ENCODE data around the gene RBM12.

RBM12 gene

DNA sequence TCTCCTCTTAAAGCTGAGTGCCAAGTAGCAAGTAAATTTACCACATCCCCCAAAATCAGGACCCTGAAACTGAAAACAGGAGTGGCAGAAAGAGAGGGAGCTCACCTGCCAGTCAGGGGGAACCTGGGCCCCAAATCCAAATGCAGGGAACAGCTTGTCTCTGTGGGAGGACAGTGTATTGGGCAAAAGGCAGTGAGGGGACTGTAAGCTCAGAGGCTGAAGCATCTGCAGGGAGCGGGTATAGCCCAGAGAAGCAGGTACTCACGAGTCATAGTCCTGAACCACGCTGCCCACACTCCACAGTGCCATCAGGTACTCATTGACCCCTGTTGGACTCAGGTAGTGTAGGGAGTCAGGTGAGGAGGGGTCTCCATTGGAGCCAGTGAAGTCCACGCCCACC lies 34.1 kb downstream of the RBM12 start:
- TF ChIP-seq POLR2AphosphoS5 (IDR thresholded peaks at IDR 0.05; ENCODE audit: low read depth, low read length) (no peak), SIN3A (IDR thresholded peaks at IDR 0.05; ENCODE audit: borderline replicate concordance, insufficient read depth, low read length) (no peak), TAF1 (IDR thresholded peaks at IDR 0.05; ENCODE audit: borderline replicate concordance, insufficient read depth, low read length) (no peak), FOXP2 (optimal IDR thresholded peaks at IDR 0.05; ENCODE audit: borderline replicate concordance, extremely low read depth, extremely low read length, insufficient read depth) (no peak)
- TF ChIP-seq, protein P1, sequence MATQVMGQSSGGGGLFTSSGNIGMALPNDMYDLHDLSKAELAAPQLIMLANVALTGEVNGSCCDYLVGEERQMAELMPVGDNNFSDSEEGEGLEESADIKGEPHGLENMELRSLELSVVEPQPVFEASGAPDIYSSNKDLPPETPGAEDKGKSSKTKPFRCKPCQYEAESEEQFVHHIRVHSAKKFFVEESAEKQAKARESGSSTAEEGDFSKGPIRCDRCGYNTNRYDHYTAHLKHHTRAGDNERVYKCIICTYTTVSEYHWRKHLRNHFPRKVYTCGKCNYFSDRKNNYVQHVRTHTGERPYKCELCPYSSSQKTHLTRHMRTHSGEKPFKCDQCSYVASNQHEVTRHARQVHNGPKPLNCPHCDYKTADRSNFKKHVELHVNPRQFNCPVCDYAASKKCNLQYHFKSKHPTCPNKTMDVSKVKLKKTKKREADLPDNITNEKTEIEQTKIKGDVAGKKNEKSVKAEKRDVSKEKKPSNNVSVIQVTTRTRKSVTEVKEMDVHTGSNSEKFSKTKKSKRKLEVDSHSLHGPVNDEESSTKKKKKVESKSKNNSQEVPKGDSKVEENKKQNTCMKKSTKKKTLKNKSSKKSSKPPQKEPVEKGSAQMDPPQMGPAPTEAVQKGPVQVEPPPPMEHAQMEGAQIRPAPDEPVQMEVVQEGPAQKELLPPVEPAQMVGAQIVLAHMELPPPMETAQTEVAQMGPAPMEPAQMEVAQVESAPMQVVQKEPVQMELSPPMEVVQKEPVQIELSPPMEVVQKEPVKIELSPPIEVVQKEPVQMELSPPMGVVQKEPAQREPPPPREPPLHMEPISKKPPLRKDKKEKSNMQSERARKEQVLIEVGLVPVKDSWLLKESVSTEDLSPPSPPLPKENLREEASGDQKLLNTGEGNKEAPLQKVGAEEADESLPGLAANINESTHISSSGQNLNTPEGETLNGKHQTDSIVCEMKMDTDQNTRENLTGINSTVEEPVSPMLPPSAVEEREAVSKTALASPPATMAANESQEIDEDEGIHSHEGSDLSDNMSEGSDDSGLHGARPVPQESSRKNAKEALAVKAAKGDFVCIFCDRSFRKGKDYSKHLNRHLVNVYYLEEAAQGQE (IDR thresholded peaks at IDR 0.05; ENCODE audit: insufficient read depth in 1 of 2, low read depth in 2 of 2, low read length in 2 of 2): no peak

DNA sequence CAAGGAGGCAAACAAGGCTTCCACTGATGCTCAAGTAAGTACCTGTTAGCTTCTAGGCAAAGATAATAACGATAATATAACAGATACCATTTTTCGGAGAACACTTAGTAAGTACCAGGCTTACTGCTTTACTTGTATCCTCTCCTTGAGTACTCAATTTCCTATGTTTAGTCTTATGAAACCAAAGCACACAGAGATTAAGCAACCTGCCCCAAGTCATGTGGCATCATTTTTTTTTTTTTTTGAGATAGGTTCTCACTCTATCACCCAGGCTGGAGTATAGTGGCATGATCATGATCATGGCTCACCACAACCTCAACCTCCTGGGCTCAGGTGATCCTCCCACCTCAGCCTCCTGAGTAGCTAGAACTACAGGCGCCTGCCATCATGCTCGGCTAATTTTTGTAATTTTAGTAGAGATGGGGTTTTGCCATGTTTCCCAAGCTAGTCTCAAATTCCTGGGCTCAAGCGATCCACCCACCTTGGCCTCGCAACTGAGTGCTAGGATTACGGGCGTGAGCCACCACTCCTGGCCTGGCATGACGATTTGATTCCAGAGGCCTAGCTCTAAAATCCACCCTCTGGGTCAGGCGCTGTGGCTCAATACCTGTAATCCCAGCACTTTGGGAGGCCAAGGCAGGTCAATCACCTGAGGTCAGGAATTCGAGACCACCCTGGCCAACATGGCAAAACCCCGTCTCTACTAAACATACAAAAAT lies 35.1 kb downstream of the RBM12 start:
- TF ChIP-seq FOXP2 (optimal IDR thresholded peaks at IDR 0.05; ENCODE audit: borderline replicate concordance, extremely low read depth, extremely low read length, insufficient read depth) (no peak), SIN3A (IDR thresholded peaks at IDR 0.05; ENCODE audit: borderline replicate concordance, insufficient read depth, low read length) (no peak), TAF1 (IDR thresholded peaks at IDR 0.05; ENCODE audit: borderline replicate concordance, insufficient read depth, low read length) (no peak), POLR2AphosphoS5 (IDR thresholded peaks at IDR 0.05; ENCODE audit: low read depth, low read length) (no peak)
- TF ChIP-seq, protein P1 (IDR thresholded peaks at IDR 0.05; ENCODE audit: insufficient read depth in 1 of 2, low read depth in 2 of 2, low read length in 2 of 2): no peak

DNA sequence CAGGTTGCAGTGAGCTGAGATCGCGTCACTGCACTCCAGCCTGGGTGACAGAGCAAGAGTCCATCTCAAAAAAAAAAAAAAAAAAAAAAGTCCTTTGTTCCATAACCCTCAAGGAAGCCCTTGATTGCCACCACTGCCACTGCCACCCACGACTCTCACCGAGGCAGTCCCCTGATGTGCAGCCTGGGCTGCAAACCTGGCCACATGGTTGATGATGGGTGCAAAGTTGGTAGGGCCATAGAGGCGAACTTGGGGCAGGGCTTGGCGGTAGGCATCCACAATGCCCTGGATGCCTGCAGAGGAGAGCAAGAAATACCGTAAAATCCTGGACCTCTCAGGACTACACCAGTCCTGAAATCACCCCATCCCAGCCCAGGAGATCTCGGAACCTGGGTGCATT lies 37.6 kb downstream of the RBM12 start:
- TF ChIP-seq, protein P1 (IDR thresholded peaks at IDR 0.05; ENCODE audit: insufficient read depth in 1 of 2, low read depth in 2 of 2, low read length in 2 of 2): no peak
- no peak for TF ChIP-seq FOXP2 (optimal IDR thresholded peaks at IDR 0.05; ENCODE audit: borderline replicate concordance, extremely low read depth, extremely low read length, insufficient read depth)
- TF ChIP-seq SIN3A (IDR thresholded peaks at IDR 0.05; ENCODE audit: borderline replicate concordance, insufficient read depth, low read length): no peak
- TF ChIP-seq POLR2AphosphoS5 (IDR thresholded peaks at IDR 0.05; ENCODE audit: low read depth, low read length): no peak
- no peak for TF ChIP-seq TAF1 (IDR thresholded peaks at IDR 0.05; ENCODE audit: borderline replicate concordance, insufficient read depth, low read length)

DNA sequence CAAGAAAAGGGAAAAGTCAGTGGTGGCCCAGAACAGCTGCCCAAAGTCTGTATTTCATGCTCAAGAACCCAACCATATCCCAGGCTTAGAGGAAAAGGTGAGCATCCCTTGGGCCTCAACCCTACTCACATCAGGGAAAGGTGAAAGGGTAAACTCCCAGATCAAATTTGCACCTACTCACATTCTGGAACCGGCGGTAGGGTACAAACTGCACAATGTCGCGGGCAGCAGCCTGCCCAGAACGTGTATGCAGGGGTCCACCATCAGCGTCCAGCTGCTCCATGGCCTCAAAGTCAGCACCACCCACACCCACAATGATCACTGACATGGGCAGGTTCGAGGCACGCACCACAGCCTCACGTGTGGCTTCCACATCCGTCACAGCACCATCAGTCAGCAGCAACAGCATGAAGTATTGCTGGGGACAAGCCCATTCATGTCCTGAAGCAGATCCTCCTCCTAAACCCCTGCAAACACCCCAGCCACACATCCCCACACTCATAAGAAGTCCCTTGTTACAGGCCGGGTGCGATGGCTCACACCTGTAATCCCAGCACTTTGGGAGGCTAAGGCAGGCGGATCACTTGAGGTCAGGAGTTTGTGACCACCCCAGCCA lies 38.2 kb downstream of the RBM12 start:
- TF ChIP-seq POLR2AphosphoS5 (IDR thresholded peaks at IDR 0.05; ENCODE audit: low read depth, low read length) (no peak), FOXP2 (optimal IDR thresholded peaks at IDR 0.05; ENCODE audit: borderline replicate concordance, extremely low read depth, extremely low read length, insufficient read depth) (no peak), SIN3A (IDR thresholded peaks at IDR 0.05; ENCODE audit: borderline replicate concordance, insufficient read depth, low read length) (no peak), TAF1 (IDR thresholded peaks at IDR 0.05; ENCODE audit: borderline replicate concordance, insufficient read depth, low read length) (no peak)
- TF ChIP-seq, protein P1 (IDR thresholded peaks at IDR 0.05; ENCODE audit: insufficient read depth in 1 of 2, low read depth in 2 of 2, low read length in 2 of 2): no peak

Measured in PFSK-1 (cell line).